Stimulated activated CD4-positive, alpha-beta T cell treated with anti-CD3 and anti-CD28 coated beads, TNF-alpha, amount 100 ng/mL, for 4 hours (primary cell): Measurements from ENCODE around the gene ZBTB7A.
A peak's percentile ranks its signal among the peaks of the same experiment; 100 is the strongest.

Experiments used
- DNase-seq, 3 experiments: peaks; one replicate each; pipeline ENCODE4 v3.0.0-alpha.2; 2020; ENCODE audit warnings: low read depth in 3 of 3

The ZBTB7A gene

GRCh38 chr19:4094291-4094690, 27.6 kb upstream of the ZBTB7A start:
- DNase-seq = no peak

- DNase-seq = no peak
Measured at GRCh38 chr19:4093643-4094175, 27.0 kb upstream of the ZBTB7A start.

DNA sequence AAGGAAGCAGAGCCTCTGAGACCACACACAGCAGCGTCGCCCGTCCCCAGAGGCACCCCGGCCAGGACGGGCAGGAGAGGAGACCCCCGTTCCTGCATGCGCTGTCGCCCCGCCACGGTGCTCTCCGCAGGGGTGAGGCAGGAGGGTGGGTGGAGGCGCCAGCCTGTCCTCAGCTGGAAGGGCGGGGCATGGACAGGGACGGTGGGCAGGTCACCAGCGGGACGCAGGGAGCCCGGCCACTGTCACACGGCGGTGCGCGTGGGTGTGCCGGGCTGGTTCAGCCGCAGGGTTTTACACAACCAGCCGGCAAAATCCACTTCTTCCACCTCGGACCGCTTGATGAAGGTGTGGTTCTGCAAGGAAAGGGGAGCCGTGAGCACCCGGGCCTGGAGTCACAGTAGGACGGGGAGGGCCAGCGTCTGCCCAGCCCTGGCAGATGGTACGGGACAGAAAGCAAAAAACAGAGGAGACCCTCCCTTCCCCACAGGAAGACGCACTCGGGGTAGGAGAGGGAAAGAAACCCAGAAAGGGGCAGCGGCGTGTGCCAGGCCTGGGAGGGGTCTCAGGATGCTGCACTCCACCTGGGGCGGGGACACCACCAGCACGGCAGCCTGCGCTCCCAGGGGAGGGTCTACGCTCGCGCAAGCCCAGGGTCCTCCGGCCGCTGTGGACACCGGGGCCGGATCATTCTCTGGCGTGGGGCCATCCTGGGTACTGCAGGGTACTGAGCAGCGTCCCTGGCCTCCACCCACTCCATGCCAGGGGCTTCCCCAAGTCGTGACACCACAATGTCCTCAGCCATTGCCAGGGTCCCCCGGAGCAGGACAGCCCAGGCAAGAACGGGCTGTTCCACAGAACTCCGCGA, 23.9 kb upstream of the ZBTB7A start:
- no peak for DNase-seq

GRCh38 chr19:4089946-4090345, 23.2 kb upstream of the ZBTB7A start:
- no peak for DNase-seq

DNA sequence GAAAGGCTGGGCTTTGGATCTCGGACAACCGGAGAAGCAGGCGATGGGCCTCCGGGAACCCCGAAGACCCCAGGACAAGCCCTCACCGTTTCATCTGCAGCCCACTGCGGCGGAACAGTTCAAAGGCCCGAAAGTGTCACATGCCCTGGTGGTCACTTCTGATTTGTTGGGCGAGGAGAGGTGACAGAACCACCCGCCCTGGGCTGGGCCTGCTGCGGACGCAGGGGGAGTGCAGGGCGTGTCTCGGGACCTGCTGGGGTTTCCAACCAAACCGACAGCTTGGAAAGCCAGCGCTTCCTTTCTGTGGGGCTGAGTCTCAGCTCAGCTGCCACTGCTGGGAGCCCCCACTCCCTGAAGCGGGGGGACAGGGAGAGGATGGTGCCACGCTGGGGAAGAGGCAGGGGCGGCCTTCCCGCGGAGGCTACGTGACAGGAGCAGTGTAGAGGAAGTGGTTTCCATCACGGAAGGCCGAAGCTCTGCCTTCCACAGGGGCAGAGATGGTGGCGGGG, 22.8 kb upstream of the ZBTB7A start:
- peak in 1 of 3 experiments; percentile 5 for DNase-seq

GRCh38 chr19:4088975-4089374, 22.3 kb upstream of the ZBTB7A start:
- peak in 1 of 3 experiments; percentile 13 for DNase-seq

- DNase-seq = no peak
Measured at GRCh38 chr19:4087787-4088679, 21.3 kb upstream of the ZBTB7A start.

DNA sequence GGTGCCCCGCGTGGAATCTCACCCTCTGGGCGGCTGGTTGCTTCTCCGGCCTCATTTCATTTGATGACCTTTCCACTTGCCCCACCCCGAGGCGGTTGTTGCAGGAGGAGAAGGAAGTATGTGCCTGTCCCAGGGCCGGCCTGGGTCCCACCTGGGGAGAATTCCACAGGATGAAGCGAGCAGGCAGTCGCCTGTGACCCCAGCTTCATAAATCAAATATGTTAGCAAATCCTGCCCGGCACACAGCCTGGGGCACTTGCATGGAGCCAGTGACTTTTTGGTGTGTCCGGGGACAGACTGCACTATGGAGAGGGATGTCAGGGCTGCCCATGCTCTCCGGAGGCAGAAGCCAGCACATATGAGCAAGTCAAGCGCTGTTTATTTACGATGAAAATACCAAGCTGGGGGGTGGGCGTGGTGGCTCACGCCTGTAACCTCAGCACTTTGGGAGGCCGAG, 19.7 kb upstream of the ZBTB7A start:
- DNase-seq = no peak

DNA sequence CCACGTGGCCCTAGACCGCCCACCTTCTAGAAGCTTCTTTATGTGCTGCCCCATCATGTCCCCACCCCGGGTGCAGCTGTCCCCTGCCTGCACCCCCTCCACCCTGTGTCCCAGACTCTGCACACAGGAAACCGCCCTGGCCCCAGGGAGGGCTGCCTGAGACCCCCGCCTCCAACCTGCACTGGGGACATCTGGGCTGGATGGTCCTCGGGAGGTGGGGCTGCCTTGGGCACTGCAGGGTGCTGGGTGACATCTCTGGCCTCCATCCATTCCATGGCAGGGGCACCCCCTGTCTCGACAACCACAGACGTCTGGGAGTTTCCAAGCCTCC, 17.8 kb upstream of the ZBTB7A start:
- no peak for DNase-seq

GRCh38 chr19:4083677-4084546, 17.2 kb upstream of the ZBTB7A start:
- no peak for DNase-seq

GRCh38 chr19:4082172-4082571, 15.5 kb upstream of the ZBTB7A start:
- no peak for DNase-seq

DNA sequence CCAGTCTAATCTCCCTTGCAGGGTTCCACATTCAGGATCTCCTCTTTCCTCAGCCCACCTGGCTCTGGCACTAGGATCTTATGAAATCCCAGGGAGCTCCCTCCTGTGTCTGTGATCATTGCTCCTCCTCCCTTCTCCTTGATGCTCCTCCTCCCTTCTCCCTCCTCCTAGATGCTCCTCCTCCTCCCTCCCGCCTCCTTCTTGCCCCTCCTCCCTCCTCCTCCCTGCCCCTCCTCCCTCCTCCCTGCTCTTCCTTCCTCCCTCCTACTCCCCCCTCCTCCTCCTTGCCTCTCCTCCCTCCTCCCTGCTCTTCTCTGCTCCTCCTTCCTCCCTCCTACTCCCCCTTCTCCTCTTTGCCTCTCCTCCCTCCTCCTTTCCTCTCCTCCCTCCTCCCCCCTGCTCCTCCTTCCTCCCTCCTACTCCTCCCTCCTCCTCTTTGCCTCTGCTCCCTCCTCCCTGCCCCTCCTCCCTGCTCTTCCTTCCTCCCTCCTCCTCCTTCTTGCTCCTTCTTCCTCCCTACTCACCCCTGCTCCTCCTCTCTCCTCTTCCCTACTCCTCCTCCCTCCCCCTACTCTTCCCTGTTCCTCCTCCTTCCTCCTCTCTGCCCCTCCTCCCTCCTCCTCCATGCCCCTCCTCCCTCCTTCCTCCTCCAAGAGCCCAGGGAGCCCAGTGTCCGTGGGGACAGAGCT, 14.9 kb upstream of the ZBTB7A start:
- no peak for DNase-seq

DNA sequence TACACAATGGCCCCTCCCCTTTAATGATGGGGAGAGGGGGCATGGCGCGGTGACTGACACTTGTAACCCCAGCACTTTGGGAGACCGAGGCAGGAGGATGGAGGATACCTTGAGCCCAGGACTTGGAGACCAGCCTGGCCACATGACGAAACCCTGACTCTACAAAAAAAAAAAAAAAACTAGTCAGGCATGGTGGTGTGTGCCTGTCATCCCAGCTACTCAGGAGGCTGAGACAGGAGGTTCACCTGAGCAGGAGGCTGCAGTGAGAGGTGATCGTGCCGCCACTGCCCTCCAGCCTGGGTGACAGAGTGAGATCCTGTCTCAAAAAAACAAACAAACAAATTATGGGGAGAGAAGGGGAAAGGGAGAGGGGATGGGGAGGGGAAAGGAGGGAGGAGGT, 13.8 kb upstream of the ZBTB7A start:
- DNase-seq = no peak

DNA sequence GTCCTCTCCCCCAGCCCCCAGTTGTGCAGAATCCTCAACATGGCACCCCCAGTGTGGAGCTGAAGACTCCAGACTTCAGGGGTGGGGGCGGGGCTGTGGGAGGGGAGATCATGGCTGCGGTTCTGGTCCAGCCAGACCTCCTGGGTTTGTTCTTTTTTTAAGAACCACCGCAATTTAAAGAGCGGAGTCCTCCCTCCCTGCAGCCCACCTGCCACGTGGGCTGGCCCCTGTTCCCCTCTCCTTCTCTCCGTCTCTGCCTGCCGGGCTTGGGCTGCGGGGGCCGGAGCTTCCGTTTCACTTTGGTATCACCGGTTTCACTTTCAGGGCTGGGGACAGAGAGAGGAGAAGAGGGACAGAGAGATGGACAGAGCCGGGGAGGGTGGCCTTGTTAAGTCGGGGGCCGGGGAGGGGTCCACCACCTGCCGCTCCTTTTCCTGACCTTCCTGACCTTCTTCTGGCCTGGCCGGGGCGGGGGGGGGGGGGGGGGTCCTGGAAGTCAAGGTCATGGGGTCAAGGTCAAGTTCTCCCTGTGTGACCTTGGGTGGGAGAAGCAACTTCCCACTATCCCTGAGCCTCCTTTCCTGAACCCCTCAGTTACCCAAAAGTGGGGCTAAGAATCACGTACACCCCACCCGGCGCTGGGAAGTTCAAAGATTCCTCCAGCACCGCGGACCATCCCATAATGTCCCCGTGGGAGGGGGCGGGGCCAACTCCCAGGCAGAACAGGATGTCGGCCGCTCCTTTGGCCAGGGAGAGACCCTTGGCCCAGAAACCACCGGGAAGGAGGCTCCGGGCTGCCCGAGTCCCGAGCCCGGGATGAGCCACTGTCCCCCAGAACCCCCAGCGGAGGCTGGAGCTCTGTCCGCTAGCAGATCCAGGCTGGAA, 11.3 kb upstream of the ZBTB7A start:
- no peak for DNase-seq

- DNase-seq = no peak
Measured at GRCh38 chr19:4077007-4077374, 10.3 kb upstream of the ZBTB7A start.

- DNase-seq = no peak
Measured at GRCh38 chr19:4075373-4075772, 8.7 kb upstream of the ZBTB7A start.

DNA sequence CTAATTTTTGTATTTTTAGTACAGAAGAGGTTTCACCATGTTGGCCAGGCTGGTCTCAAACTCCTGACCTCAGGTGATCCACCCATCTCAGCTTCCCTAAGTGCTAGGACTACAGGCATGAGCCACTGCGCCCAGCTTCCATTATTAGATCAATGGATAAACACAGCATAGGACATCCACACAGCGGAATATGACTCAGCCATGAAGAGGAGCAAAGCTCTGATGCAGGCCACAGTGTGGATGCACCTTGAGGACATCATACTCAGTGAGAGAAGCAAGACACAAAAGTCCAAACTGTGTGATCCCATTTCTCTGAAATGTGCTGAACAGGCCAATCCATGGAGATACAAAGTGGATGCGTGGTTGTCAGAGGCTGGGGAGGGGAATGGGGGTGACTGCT, 4.9 kb upstream of the ZBTB7A start:
- DNase-seq = no peak

DNA sequence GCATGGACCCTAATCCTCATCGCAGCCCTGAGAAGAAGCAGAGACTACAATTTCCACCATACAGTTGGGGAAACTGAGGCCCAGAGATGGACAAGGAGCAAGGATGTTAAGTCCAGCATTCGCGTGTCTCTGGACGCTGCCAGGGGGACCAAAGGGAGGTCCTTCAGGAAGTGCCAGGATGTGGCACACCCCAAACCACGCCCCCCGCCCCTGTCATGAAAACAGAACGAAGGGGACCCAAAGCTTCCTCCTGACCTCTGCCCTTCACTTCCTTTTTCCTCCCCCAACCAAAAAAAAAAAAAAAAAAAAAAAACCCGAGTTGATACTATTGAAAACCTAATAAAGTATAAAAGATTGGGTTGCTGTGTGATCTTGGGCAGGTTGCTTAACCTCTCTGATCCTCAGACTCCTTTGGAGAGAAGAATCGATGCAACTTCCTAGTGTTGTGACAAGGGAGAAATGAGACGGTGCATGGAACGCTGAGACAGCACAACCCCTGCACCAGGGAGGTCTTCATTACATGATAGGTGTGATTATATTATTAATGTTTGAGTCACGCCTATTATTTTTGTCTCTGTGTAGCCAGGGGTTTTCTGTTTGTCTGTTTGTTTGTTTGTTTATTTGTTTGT, 2.7 kb upstream of the ZBTB7A start:
- DNase-seq = no peak
